ENCODE results near the gene FBXO28.

GRCh38 chr1:224170748-224171478, 57.0 kb downstream of the FBXO28 start:
- TF ChIP-seq CTCF (IDR thresholded peaks at IDR 0.05; ENCODE audit: insufficient read depth, low read depth, low read length), result peak; percentile 27
- TF ChIP-seq EZH2 (IDR thresholded peaks at IDR 0.05; ENCODE audit: insufficient read depth, low read length), result no peak

Data from astrocyte (in vitro differentiated cells and primary cell).